ENCODE results near the gene CYP27B1.

GRCh38 chr12:57724936-57725740, 41.7 kb downstream of the CYP27B1 start:
- TF ChIP-seq CTCF (conservative IDR thresholded peaks at IDR 0.05; ENCODE audit: low read depth in 2 of 2) (no peak), POLR2AphosphoS5 (IDR thresholded peaks at IDR 0.05; ENCODE audit: low read depth) (no peak), EZH2phosphoT487 (IDR thresholded peaks at IDR 0.05; ENCODE audit: unreplicated experiment) (no peak)
